HG03196 (cell line): Measurements from ENCODE around the gene CACNA1G.

Source experiments
- ATAC-seq: cut with Tn5 transposase; IDR thresholded peaks from one replicate; pipeline ENCODE4 v1.9.1; 2021; ENCODE audit not compliant: unreplicated experiment

CACNA1G gene

DNA sequence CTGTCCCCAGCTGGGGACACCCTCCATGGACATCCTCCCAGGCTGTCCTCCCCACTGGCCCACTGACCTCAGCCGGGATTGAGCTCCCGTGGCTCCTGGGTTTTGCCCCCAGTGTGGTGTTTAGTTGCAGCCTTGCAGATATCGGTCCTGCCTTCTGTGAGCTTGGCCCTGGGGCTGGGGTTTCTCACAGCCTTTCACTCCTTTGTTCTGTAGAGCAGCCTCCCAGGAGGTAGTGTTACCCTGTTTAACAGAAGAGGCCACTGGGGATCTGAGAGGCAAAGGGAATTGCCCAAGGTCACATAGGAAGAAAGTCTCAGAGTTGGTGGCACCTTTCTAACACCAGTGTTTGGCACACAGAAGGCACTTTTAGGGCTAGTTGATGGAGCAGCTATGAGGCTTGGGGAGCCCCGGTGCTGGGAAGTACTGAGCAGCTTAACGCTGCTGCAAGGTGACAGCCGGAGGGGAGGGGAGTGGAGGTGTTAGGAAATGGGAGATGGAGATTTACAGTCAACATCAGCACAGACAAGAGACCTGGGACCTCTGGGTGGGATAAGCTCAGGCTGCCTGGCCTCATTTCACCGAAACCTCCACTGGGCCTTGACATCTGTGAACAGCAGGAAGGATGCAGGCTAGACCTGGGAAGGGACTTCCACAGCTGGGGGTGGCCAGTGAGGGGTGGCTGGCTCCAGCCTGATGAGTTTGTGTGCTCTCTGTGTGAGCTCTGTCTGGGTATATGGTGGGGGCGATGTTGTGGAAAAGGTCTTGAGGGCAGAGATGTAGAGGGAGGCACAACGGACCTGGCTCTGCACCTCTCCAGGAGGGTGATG lies 26.1 kb downstream of the CACNA1G start:
- ATAC-seq = no peak

DNA sequence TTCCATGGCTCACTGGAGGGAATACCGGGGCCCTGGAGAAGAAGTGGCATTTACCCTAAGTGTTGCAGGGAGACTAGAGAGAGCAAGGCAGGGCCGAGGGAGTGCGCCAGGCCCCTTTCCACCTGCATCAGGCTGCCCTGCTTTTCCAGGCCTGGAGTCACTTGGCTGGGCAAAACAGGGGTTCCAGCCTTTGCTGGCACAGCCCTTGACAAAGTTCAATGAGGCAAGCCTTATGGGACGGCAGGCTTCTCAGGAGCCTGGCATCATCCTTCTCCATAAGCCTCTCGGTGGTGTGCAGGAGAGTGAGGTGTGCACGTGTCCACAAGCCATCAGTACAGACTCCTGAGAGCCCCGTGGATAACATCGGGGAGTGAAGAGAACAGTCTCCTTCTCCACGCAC lies 27.1 kb downstream of the CACNA1G start:
- ATAC-seq = no peak

DNA sequence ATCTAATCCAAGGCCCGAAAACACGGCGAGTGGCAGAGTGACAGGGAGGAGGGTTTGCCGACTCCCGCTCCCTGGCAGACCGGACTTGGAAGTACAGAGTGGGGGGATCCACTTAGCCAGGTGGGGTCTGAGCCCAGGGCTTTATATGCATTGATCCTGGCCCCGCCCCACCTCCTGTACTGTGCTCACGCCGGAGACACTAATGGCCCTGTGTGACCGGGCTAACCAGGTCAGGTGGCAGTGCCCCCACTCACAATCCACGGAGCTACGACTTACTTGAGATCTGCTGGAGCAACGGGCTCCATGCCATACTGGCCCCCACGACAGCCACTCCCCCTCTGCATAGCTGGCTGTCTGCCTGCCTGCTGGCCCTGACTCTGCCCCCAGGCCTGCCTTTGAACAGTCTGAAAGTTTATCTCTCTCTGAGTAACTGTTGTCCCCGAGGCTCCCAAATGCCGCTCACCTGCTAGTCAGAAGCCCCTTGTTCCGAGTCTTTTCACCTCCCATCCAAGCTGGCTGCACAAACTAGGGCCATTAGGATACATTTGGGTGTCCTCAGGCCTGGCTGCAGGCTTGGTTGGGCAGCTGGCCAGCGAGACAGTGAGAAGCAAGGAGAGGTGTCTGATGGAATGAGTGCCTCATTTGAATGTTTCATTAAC lies 28.0 kb downstream of the CACNA1G start:
- no peak for ATAC-seq

DNA sequence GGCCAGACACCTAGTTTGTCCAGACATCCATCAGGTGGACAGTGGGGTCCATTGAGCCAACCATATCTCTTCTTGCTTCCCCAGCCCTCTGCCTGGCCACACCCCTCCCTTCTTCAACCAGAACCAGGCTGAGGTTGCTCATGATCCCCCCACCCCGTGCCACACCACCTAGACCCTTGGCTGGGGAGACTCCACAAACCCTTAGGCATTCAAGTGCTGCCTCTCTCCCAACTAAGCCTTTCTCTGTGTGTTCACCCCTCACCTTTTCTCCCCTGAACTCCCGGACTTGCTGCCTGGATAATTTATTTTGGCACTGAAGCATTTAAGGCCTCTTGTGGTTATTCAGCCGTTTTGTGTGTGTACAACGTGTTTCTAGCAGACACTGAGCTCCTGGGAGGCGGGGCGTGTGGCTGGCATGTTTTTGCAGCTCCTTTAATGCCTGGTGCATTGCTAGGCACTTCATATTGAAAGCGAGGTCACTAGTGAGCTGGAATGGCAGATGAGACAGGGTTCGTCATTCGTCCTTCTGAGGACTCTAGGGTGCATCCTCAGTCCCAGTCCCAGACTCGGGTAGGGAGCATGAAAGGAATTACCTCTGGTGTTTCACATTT lies 28.7 kb downstream of the CACNA1G start:
- no peak for ATAC-seq

DNA sequence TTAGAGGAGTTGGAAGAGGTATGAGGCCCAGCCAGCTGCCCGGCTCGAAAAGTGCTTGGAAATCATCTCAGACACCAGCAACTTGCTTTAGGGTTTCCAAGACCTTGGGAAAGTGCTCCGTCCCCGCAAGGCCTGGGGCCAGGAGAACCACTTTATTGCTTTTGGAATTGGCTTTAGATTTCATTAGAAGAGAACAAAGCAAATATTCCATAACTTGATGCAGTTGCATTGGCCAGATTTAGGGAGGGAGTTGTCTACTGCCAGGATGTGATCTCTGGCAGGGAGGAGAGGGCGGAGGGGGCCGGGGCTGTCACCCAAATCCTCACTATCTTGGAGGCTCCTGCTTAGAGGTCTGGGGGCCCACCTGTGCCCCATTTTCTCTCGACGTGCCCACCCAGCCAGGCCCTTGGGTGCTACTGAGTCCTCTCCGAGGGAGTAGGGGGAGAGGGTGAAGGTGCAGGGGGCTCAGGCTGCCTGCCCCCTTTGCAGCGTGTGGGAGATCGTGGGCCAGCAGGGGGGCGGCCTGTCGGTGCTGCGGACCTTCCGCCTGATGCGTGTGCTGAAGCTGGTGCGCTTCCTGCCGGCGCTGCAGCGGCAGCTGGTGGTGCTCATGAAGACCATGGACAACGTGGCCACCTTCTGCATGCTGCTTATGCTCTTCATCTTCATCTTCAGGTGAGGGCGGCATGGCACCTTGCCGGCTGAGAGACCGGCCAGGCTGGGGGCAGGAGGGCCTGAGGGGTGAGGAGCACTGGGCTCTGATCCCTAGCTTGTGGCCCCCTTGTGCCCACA lies 30.6 kb downstream of the CACNA1G start:
- no peak for ATAC-seq

DNA sequence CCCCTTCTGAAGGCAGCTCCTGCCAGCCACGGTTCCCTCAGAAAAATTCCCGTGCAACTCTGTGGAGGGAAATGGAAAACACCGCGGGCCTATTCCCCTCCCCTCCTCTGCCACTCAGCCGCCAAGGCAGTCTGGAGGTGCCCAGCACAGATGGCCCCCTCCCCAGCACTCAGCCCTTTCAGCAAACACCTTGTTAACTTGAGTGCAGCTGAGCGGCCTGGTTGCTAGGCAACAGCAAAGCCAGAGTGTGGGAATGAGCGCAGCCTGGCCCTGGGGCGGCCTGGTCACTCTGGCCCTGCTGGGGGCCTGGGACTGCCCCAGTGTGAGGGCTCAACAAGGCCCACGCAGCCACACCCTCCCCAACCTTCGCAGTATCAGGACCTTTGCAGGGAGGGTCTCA lies 32.8 kb downstream of the CACNA1G start:
- no peak for ATAC-seq

DNA sequence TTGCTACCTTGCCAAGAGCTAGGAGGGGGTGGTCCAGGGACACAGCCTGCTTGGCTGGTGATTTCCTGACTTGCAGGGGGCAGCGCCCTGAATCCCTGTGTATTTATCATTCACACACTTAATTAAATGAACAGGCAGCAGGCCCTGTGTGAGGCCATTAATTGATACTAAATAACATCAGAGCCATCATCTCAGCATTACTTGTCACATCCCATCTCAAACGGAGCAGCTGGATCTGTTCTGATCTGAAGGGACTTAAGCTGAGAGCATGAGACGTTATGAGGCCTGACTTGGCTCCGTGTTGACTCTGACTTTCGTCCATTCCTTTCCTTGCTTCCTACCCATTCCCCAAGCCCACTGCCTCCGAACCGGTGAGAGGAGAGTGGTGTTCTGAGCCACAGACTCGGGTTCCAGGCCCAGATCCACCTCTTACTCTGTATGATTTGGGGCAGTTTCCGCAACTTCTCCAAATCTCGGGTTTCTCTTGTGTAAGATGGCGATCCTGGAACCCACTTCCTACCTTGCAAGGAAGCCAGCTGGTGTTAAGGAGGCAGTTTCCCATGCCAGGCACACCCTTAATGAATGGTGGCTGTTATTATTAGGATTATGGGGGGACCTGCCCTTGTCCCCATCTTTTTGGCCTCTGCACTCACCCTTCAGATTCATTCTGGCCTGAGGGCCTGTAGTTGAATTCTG lies 33.8 kb downstream of the CACNA1G start:
- no peak for ATAC-seq

DNA sequence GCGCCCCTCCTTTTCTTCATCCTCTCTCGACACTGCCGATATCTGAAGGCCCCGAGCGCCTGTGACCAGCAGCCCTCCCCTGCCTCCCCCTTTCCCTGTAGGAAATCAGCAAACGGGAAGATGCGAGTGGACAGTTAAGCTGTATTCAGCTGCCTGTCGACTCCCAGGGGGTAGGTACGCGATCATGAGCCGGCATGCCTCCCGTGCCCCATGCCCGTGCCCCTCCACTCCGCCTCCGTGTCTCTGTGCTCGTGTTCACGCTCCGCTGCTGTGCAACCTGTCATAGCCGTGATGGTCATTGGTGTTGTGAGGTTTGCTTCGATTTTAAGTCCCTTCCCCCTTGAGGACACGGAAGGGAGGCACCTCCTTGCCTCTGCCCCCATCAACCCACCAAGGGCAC lies 34.4 kb downstream of the CACNA1G start:
- no peak for ATAC-seq

DNA sequence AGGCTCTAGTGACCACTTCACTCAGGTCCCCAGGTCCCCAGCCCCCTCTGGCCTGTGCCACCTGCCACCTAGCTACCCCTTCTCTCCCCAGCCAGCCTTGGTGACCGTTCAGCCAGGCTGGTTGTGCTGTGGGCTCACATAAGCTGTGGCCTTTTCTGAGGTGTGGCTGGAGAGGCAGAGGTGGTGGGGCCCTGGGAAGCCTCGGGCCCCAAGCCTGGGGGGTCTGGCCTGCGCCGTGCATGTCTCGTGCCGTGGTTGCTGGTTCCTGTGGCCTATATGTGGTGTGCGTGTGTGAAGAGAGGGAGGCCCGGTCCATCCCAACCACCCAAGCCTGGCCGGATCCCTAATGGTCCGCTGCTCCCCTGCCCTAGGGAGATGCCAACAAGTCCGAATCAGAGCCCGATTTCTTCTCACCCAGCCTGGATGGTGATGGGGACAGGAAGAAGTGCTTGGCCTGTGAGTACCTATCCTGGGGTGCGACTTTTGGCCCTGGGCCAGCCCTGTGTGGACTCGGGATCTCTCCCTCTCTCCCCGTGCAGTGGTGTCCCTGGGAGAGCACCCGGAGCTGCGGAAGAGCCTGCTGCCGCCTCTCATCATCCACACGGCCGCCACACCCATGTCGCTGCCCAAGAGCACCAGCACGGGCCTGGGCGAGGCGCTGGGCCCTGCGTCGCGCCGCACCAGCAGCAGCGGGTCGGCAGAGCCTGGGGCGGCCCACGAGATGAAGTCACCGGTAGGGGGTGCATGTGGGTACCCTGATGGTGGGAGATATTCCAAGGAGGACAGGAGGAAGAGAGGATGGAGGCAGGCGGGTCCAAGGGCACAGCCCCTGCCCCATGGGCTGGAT lies 35.9 kb downstream of the CACNA1G start:
- no peak for ATAC-seq

DNA sequence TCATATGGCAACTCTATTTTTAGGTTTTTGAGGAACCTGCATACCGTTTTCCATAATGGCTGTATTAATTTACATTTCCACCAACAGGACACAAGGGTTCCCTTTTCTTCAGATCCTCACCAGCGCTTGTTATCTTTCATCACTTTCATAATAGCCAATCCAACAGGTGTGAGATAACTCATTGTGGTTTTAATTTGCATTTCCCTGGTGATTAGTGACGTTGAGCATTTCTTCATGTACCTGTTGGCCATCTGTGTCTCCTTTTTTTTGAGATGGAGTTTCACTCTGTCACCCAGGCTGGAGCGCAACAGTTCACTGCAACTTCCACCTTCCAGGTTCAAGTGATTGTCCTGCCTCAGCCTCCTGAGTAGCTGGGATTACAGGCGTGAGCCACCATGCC lies 38.0 kb downstream of the CACNA1G start:
- ATAC-seq = no peak

DNA sequence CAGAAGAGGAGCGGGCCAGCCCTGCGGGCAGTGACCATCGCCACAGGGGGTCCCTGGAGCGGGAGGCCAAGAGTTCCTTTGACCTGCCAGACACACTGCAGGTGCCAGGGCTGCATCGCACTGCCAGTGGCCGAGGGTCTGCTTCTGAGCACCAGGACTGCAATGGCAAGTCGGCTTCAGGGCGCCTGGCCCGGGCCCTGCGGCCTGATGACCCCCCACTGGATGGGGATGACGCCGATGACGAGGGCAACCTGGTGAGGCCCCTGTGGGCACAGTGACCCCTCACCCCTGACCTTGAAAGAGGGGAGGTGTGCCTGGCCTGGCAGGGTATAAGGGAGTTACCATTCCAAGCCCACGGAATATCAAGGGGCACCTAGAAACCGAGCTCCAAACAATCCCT lies 39.1 kb downstream of the CACNA1G start:
- no peak for ATAC-seq

DNA sequence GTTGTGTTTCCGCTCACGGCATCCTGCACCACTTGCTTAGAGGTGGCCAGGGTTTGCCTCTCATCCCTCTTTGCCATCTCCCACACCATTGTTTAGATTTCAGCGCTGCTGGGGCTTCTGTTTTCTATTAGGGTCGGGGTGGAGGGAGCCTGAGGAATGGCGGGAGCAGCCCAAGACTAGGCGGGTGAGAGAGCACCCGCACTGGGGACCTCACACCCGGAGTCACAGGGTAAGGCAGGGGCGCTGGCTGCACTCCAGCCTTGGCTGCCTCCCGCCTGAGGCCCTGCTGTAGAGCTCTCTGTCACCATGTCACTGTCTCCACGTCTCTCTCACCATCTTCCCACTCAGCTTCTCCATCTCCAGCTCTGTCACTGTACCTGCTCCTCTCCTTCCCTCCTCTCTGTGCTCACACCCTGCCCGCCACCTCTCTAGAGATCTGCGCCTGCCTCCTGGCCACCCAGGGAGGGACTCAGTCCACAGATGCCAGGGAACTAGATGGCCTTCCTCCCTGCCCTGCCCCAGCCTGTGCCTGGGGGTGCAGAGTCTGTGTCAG lies 41.4 kb downstream of the CACNA1G start:
- no peak for ATAC-seq

DNA sequence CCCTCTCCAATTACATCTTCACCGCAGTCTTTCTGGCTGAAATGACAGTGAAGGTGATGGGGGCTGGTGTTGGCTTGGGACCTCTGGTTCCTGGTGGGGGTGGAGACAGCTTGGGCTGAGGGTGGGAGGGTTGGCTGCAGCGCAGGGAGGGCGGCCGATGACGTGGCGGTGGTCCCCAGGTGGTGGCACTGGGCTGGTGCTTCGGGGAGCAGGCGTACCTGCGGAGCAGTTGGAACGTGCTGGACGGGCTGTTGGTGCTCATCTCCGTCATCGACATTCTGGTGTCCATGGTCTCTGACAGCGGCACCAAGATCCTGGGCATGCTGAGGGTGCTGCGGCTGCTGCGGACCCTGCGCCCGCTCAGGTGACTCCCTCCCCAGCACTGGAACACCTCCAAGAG lies 42.3 kb downstream of the CACNA1G start:
- ATAC-seq = no peak

DNA sequence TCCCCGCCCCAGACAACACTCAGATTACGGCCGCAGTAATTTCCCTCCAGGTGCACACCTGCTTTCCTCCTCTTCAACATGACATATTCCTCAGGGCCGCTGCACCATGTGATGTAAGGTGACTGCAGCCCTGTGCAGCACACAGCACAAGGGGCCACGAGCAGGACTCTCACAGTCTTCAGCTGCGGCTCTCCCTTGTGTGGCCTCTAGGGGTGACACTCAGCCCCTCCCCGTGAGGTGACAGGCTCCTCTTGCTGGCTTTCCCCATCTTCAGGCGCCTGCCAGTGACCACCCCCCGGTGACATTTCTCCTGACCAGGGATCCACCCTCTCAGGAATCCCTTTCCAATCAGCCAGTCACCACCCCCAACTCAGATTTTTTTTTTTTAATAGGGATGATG lies 42.8 kb downstream of the CACNA1G start:
- no peak for ATAC-seq

DNA sequence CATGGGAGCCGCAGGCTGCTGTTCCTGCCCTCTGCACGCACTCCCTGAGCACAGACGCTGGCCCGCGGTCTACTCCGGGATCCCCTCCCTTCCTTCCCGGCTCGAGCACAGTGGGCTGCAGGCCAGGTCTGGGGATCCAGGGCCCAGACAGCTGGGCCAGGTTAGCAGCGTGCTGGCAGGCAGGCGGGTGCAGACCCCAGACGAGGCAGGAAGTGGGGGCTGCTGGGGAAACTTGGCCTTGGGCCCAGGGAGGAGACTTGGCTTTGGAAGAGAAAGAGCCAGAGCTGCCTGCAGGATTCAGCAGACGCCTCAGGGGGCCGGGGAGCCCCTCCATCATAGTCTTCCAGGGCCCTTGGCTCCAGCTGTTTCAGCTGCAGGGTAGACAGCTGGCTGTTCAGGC lies 44.0 kb downstream of the CACNA1G start:
- ATAC-seq = no peak

DNA sequence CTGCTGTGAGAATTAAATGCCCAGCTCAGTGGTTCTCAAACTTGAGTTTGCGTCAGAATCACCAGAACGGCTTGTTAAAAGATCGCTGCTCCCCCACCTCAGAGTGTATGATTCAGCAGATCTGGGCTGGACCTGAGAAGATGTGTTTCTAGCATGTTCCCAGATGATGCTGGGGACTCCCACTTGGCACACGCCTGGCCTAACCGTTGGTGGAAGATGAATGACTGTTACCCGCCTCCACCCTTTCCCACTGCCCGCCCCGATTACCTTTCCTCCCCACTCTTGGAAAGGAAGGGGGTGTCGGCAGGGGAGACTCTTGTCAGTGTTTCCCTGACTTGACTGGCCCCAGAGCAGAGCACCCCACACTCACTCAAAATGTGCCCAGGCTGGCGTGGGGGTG lies 44.9 kb downstream of the CACNA1G start:
- ATAC-seq = no peak

DNA sequence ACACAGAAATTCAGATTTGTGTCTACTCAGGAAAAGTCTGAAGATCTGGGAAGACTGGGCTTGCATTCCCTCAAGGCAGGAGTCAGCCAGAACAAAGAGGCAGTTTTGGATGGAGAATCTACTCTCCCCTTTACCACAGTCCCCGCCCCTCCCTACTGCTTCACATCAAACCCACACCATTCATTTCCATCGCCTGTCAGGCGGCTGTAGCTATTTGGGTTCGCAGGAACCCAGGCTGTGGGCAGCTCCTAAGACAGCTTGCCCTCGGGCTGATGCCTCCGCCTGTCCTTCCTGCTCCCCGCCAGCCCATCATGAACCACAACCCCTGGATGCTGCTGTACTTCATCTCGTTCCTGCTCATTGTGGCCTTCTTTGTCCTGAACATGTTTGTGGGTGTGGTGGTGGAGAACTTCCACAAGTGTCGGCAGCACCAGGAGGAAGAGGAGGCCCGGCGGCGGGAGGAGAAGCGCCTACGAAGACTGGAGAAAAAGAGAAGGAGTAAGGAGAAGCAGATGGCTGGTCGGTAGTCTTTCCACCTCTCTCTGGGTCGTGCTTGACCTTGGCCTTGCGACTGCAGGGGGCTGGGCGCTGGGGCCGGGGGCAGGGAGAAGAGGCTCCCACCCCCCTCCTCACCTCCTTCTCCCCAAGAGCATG lies 47.1 kb downstream of the CACNA1G start:
- ATAC-seq = no peak

DNA sequence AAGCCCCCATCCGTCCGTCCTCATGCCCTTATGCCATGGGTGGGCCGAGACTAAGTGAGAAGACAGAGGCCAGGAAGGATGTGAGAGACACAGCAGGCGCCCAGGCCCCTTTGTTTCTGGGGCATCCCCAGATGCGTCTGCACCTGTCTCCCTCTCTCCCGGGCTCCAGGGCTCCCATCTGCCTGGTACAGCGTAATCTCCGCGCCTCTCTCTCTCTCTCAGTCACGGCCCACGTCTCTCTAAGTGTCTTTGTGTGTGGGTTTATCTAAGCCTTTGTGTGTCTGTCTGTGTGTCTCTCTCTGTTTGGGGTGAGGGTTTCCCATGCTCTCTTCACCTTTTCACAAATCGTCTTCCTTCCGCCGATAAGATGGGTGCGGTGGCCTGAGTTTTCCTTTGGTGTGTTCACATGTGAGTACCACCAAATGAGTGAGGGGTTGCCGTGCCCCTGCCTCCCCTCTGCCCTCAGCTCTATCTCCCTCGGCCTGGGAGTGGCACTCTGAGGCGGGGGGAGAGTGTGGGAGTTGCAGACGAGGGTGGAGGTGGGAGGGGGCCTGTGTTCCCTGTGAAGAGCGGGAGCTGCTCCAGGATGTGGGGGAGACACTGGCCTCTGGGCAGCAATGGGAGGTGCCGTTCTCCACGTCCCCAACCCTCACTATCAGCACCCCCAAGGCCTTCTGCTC lies 48.3 kb downstream of the CACNA1G start:
- ATAC-seq = no peak
